ENCODE measurements around the gene CBFA2T3.

DNA sequence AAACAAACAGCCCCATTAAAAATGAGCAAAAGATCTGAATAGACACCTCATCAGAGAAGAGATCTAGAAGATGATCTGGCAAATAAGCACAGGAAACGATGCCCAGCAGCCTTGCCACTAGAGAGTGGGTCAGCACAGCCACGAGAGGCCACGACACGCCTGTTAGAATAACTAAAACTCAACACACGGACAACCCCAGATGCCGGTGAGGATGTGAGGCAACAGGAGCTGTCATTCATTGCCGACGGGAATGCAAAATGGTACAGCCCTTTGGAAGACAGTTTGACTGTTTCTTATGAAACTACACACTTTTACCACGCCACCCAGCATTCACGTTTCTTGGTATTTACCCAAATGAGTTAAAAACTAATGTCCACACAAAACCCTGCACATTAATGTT, 31.5 kb downstream of the CBFA2T3 start:
- TF ChIP-seq CTCF (IDR thresholded peaks at IDR 0.05; ENCODE audit: borderline replicate concordance, extremely low read depth, low read length, poor library complexity, severe bottlenecking) (no peak), EZH2 (IDR thresholded peaks at IDR 0.05; ENCODE audit: borderline replicate concordance, low read depth, low read length, severe bottlenecking) (no peak)

Data from DND-41 (cell line).